ENCODE results near the gene GDF15.
"Not testable (repeated sequence)": the region's sequence is repeated elsewhere in the genome, so short reads cannot be mapped to it uniquely, and the experiment has no call there.

GDF15 gene, protein sequence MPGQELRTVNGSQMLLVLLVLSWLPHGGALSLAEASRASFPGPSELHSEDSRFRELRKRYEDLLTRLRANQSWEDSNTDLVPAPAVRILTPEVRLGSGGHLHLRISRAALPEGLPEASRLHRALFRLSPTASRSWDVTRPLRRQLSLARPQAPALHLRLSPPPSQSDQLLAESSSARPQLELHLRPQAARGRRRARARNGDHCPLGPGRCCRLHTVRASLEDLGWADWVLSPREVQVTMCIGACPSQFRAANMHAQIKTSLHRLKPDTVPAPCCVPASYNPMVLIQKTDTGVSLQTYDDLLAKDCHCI

DNA sequence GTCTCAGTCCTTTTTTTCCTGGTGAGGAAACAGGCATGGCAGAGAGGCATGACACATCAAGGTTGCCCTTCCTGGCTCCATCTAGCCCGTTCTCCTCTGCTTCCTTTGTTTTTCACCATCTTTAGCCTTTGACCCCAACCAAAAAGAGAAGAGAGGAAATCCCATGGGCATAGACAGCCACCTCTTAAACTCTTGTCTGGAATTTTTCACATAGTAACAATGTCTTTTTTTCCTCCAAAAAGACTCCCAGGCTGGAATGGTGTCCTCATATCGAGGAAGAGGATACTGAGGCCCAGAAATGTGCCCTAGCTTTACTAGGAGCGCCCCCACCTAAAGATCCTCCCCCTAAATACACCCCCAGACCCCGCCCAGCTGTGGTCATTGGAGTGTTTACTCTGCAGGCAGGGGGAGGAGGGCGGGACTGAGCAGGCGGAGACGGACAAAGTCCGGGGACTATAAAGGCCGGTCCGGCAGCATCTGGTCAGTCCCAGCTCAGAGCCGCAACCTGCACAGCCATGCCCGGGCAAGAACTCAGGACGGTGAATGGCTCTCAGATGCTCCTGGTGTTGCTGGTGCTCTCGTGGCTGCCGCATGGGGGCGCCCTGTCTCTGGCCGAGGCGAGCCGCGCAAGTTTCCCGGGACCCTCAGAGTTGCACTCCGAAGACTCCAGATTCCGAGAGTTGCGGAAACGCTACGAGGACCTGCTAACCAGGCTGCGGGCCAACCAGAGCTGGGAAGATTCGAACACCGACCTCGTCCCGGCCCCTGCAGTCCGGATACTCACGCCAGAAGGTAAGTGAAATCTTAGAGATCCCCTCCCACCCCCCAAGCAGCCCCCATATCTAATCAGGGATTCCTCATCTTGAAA is at the start of gene GDF15:
TSS of gene GDF15 (plus strand) at position 484 of the 868 bp plus-strand sequence. CDS start at position 516, 32 bp downstream.
- DNase-seq (ENCODE audit: low read depth in 2 of 2): no peak

DNA sequence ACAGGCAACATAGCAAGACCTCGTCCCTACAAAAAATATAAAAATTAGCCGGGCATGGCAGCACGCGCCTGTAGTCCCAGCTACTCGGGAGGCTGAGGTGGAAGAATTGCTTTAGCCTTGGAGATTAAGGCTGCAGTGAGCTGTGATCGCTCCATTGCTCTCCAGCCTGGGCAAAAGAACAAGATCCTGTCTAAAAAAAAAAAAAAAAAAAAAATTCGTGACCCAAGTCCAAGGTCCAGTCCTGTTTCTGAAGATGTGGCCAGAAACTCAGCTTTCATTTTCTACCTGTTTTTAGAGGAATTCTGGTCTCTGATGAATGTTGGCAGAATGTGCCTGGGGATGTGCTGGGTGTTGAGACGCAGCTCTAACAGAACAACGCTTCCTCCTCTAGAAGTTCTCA is 47.4 kb upstream of the GDF15 start:
- DNase-seq (ENCODE audit: low read depth in 2 of 2): no peak

GRCh38 chr19:18339723-18340122 is 46.2 kb upstream of the GDF15 start:
- DNase-seq (ENCODE audit: low read depth in 2 of 2): no peak

GRCh38 chr19:18340190-18340989 is 45.6 kb upstream of the GDF15 start, which contains the start of gene PGPEP1:
Gene PGPEP1, plus strand, starts transcription at chr19:18340598. Its CDS starts 84 bp downstream, at chr19:18340682.
- DNase-seq (ENCODE audit: low read depth in 2 of 2): peak in 1 of 2 donors; percentile 30

GRCh38 chr19:18340990-18341868 is 44.7 kb upstream of the GDF15 start:
- DNase-seq (ENCODE audit: low read depth in 2 of 2): peak in 1 of 2 donors; percentile 21

GRCh38 chr19:18342090-18342632 is 43.8 kb upstream of the GDF15 start:
- no peak for DNase-seq (ENCODE audit: low read depth in 2 of 2)

GRCh38 chr19:18344582-18344950 is 41.4 kb upstream of the GDF15 start:
- no peak for DNase-seq (ENCODE audit: low read depth in 2 of 2)

DNA sequence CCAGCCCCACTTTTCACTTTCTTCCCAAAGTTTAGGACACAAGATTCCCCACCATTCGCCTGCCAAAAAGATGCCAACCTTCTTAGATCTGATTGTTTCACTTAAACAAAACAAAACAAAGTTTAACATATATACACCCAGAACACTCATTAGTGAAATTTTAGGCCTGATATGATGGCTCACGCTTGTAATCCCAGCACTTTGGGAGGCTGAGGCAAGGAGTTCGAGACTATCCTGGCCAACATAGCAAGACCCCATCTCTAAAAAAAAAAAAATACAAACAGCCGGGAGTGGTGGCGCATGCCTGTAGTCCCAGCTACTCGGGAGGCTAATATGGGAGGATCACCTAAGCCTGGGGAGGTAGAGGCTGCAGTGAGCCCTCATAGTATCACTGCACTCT is 40.7 kb upstream of the GDF15 start:
- no peak for DNase-seq (ENCODE audit: low read depth in 2 of 2)

DNA sequence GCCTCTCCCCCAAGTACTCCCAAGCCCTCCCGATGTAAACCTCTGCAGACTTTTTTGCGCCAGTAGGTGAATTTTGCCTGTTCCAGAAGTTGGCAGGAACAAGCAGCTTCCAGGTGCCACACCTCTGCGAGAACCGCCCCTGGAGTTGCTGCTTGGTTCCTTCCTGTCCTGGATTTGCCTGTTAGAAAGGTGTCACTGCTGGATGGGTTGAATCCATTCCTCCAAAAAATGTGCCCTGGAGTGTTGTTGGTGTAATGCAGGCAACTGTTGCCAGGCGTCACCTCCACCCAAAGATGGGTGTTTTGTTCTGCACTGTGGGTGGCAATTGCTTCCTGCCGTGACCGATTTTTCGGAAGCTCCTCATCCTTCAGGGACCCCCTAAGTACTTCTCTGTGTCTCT is 39.9 kb upstream of the GDF15 start:
- no peak for DNase-seq (ENCODE audit: low read depth in 2 of 2)

DNA sequence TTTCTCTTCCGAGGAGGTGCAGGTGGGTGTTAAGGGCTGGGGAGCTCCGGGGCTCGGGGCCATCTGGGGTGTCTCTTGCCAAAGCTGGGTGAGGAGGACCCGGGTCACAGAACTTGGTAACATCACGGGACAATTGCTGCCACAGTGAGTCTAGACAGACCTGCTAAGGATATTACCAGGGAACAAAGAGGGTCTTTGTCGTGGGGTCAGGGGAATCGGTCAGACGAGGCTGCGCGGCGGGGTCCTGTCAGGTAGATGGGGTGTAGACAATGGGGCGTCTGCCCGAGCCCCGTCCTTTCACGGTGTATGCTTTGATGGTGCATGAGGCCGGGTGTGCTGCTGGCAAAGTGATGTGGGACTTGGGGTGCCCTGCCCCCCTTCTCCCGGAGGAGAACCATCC is 37.8 kb upstream of the GDF15 start:
- DNase-seq (ENCODE audit: low read depth in 2 of 2): no peak

- DNase-seq (ENCODE audit: low read depth in 2 of 2): not testable (repeated sequence)
These were observed 37.1 kb upstream of the GDF15 start for GRCh38 chr19:18348818-18349339.

DNA sequence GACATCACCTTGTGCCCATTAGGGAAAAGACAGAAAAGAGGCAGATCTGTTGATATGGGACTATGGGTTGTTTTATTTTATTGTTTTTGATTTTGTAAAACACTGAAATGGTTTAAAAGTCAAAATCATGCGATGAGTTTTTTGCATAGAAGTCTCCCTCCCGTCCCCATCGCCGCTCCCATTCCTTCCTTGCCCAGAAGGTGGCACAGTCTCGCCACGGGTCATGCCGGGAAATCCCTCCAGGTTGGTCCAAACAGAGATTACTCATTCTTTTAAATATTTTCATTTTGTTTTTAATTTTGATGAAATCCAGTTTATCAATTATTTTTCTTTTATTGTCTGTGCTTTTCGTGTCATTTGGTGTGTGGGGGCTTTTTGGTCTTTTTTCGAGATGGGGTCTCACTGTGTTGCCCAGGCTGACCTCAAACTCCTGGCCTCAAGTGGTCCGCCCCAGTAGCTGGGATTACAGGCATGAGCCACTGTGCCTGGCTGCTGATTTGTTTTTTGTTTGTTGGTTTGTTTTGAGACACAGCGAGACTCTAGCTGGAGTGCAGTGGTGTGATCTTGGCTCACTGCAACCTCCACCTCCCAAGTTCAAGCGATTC is 36.3 kb upstream of the GDF15 start:
- no peak for DNase-seq (ENCODE audit: low read depth in 2 of 2)

GRCh38 chr19:18350490-18350889 is 35.5 kb upstream of the GDF15 start:
- no peak for DNase-seq (ENCODE audit: low read depth in 2 of 2)

DNA sequence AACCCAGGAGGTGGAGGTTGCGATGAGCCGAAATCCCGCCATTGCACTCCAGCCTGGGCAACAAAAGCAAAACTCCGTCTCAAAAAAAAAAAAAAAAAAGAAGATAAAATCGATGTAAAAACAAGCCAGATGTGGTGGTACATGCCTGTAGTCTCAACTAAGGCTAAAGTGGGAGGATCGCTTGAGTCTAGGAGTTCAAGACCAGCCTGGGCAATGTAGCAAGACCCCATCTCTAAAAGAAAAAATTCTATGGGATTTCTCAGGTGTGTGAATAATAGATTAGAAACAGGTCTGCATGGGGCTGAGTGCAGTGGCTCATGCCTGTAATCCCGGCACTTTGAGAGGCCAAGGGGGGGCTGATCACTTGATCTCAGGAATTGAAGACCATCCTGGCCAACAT is 34.4 kb upstream of the GDF15 start:
- DNase-seq (ENCODE audit: low read depth in 2 of 2): no peak

- DNase-seq (ENCODE audit: low read depth in 2 of 2): no peak
These were observed 32.5 kb upstream of the GDF15 start for GRCh38 chr19:18353378-18354005.

DNA sequence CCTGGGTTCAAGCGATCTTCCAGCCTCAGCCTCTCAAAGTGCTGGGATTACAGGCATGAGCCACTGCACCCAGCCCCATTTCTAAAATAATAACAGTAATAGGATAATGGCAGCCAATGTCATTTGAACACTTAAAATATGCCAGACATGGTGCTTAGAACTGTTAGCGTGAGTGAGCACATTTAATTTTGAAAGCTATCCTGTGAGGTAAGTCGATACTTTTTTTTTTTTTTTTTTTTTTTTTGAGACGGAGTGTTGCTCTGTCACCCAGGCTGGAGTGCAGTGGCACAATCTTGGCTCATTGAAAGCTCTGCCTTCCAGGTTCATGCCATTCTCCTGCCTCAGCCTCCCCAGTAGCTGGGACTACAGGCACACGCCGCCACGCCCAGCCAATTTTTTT is 31.2 kb upstream of the GDF15 start:
- not testable (repeated sequence) for DNase-seq (ENCODE audit: low read depth in 2 of 2)

DNA sequence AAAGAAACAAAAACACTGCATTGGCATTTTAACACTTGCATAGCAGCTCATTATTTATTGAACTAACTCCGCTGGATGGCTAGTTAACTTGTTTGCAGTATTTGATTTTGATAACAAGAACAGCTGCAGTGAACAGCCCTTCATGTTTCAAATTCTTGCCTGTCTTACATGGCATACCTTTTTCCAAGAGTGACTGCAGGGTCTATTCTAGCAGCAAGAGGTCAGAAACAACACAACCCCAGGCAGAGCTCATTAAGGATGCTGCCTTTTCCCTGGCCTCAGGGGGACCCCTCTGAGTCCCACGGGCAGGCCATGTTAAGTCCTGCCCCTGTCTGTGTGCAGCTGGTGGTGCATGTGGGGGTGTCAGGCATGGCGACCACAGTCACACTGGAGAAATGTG is 28.9 kb upstream of the GDF15 start:
- no peak for DNase-seq (ENCODE audit: low read depth in 2 of 2)

- no peak for DNase-seq (ENCODE audit: low read depth in 2 of 2)
These were observed 24.3 kb upstream of the GDF15 start for GRCh38 chr19:18361646-18362045.

- DNase-seq (ENCODE audit: low read depth in 2 of 2): no peak
These were observed 22.9 kb upstream of the GDF15 start for GRCh38 chr19:18362934-18363542.
